HL-60 (cell line): Measurements from ENCODE around the gene SLC39A10.
"Not testable (repeated sequence)": the region's sequence is repeated elsewhere in the genome, so short reads cannot be mapped to it uniquely, and the experiment has no call there.

Source experiments
- DNase-seq, 2 experiments: peaks; one replicate each; pipeline ENCODE4 v3.0.0-alpha.2; 2010 to 2020; ENCODE audit warnings: low read depth in 1 of 2, low spot score in 1 of 2
- H3K27ac ChIP-seq: fragments of 250-450 bp; sonication (Bioruptor Pico); replicated peaks from 2 replicates; pipeline ENCODE4 v1.5.1; 2020; ENCODE audit warnings: mild to moderate bottlenecking, moderate library complexity
- H3K27me3 ChIP-seq: fragments of 250-450 bp; sonication (Bioruptor Pico); 2 replicates; pipeline ENCODE4 v1.5.1; 2021; ENCODE audit warnings: mild to moderate bottlenecking, moderate library complexity; ENCODE audit not compliant: insufficient read depth, poor library complexity, severe bottlenecking
- H3K4me3 ChIP-seq: replicated peaks from 2 replicates; pipeline ENCODE4 v1.5.1; 2011; ENCODE audit warnings: mild to moderate bottlenecking, control low read depth, low read length; ENCODE audit not compliant: insufficient read depth
- CTCF ChIP-seq: IDR thresholded peaks from one replicate; pipeline ENCODE4 v1.5.1; 2011; ENCODE audit warnings: low read length, control low read depth, inconsistent platforms; ENCODE audit not compliant: insufficient read depth
- GABPA ChIP-seq: IDR thresholded peaks from 2 replicates; pipeline ENCODE4 v1.6.1; 2012; ENCODE audit warnings: low read depth
- POLR2AphosphoS5 ChIP-seq: IDR thresholded peaks from 2 replicates; pipeline ENCODE4 v1.6.1; 2012; ENCODE audit warnings: low read depth
- REST ChIP-seq: IDR thresholded peaks from 2 replicates; pipeline ENCODE4 v1.6.1; 2012; ENCODE audit warnings: low read depth; ENCODE audit not compliant: insufficient replicate concordance
- SPI1 ChIP-seq: IDR thresholded peaks from 2 replicates; pipeline ENCODE4 v1.6.1; 2012; ENCODE audit warnings: low read depth, mild to moderate bottlenecking, borderline replicate concordance

The SLC39A10 gene

GRCh38 chr2:195664528-195664927, 7.5 kb downstream of the SLC39A10 start:
- no peak for DNase-seq
- no peak for TF ChIP-seq GABPA
- TF ChIP-seq REST: no peak
- no peak for TF ChIP-seq SPI1
- TF ChIP-seq CTCF: no peak
- TF ChIP-seq POLR2AphosphoS5: no peak
- H3K27ac ChIP-seq: no peak overlapping the region
- H3K4me3 ChIP-seq: no peak overlapping the region
- no peaks in the 10 kb centered on the region for H3K27me3 ChIP-seq

- H3K4me3 ChIP-seq, H3K27ac ChIP-seq, H3K27me3 ChIP-seq, DNase-seq: not testable (repeated sequence)
Measured at GRCh38 chr2:195665153-195665552, 8.1 kb downstream of the SLC39A10 start.

- H3K4me3 ChIP-seq: no peak overlapping the region
- H3K27me3 ChIP-seq: no peaks in the 10 kb centered on the region
- H3K27ac ChIP-seq: no peak overlapping the region
- DNase-seq: no peak
- no peak for TF ChIP-seq SPI1
Measured at GRCh38 chr2:195666113-195666712, 9.2 kb downstream of the SLC39A10 start.

GRCh38 chr2:195667974-195668373, 10.9 kb downstream of the SLC39A10 start:
- H3K27me3 ChIP-seq: no peaks in the 10 kb centered on the region

GRCh38 chr2:195670191-195670590, 13.2 kb downstream of the SLC39A10 start:
- Histone ChIP-seq H3K27me3 (no peaks in the 10 kb centered on the region), H3K4me3 (no peak overlapping the region), H3K27ac (no peak overlapping the region)
- TF ChIP-seq POLR2AphosphoS5 (no peak), SPI1 (no peak), GABPA (no peak), REST (no peak), CTCF (no peak)
- DNase-seq: no peak

More at GRCh38 chr2:195667974-195668373, 10.9 kb downstream of the SLC39A10 start:
- no peak overlapping the region for H3K4me3 ChIP-seq
- TF ChIP-seq REST: no peak
- DNase-seq: no peak
- no peak overlapping the region for H3K27ac ChIP-seq
